ENCODE data around the gene MBP.

MBP gene

GRCh38 chr18:77132369-77133050 lies at the start of gene MBP:
MBP (minus strand) TSS chr18:77132783; CDS start chr18:77105261, 27,522 bp downstream.
- no peak for DNase-seq

- no peak for DNase-seq
Observed at GRCh38 chr18:77181950-77182707, 49.5 kb upstream of the MBP start.

GRCh38 chr18:77178559-77178958 lies 46.0 kb upstream of the MBP start:
- no peak for DNase-seq

GRCh38 chr18:77177009-77177408 lies 44.4 kb upstream of the MBP start:
- DNase-seq: no peak

- no peak for DNase-seq
Observed at GRCh38 chr18:77173275-77174030, 40.9 kb upstream of the MBP start.

GRCh38 chr18:77170890-77171410 lies 38.4 kb upstream of the MBP start:
- no peak for DNase-seq

- no peak for DNase-seq
Observed at GRCh38 chr18:77168811-77169311, 36.3 kb upstream of the MBP start.

GRCh38 chr18:77167251-77167650 lies 34.7 kb upstream of the MBP start:
- DNase-seq: no peak

GRCh38 chr18:77166523-77166922 lies 33.9 kb upstream of the MBP start:
- DNase-seq: no peak

GRCh38 chr18:77165503-77166188 lies 33.1 kb upstream of the MBP start:
- DNase-seq: no peak

- DNase-seq: no peak
Observed at GRCh38 chr18:77164763-77165485, 32.3 kb upstream of the MBP start.

GRCh38 chr18:77164026-77164425 lies 31.4 kb upstream of the MBP start:
- no peak for DNase-seq

GRCh38 chr18:77162580-77162979 lies 30.0 kb upstream of the MBP start:
- no peak for DNase-seq

- DNase-seq: no peak
Observed at GRCh38 chr18:77161961-77162360, 29.4 kb upstream of the MBP start.

GRCh38 chr18:77161383-77161782 lies 28.8 kb upstream of the MBP start:
- DNase-seq: no peak

GRCh38 chr18:77160515-77160914 lies 27.9 kb upstream of the MBP start:
- no peak for DNase-seq

GRCh38 chr18:77157312-77157711 lies 24.7 kb upstream of the MBP start:
- DNase-seq: no peak

GRCh38 chr18:77155031-77155430 lies 22.4 kb upstream of the MBP start:
- DNase-seq: no peak

- DNase-seq: no peak
Observed at GRCh38 chr18:77153404-77153803, 20.8 kb upstream of the MBP start.

GRCh38 chr18:77151772-77152520 lies 19.4 kb upstream of the MBP start:
- DNase-seq: no peak

Measured in NCI-H2227 treated with DMSO at 0.1 percent for 48 hours (cell line).